Limb (tissue), 2 donors: ENCODE results near the gene HSPG2.
"Not testable (repeated sequence)": the region's sequence is repeated elsewhere in the genome, so short reads cannot be mapped to it uniquely, and the experiment has no call there.

ENCODE experiments used
- DNase-seq, 2 donors: peaks; one replicate each; pipeline ENCODE4 v3.0.0-alpha.2; 2016; ENCODE audit errors: extremely low spot score in 2 of 2

Gene HSPG2

GRCh38 chr1:21827141-21827679 lies 109.9 kb downstream of the HSPG2 start:
- no peak for DNase-seq

- DNase-seq = not testable (repeated sequence)
Measured at GRCh38 chr1:21826694-21827093, 110.4 kb downstream of the HSPG2 start.

GRCh38 chr1:21825393-21825792 lies 111.7 kb downstream of the HSPG2 start:
- DNase-seq = no peak

DNA sequence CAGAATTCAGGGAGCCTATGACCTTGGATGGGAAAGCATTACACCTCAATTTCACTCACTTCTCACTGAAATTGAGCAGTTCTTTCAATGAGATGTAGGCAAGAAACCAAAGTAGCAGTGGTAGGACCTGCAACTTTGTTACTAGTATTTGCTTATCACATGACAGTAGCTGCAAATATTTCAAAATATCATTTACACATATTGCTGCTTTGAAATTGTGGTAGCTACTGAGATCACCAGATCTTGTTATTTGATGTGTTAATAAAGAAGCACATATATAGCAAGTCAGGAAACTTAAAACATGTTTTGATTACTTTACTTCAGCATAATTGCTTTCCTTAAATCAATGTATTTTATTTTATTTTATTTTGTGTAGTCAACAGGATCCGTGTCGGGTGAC lies 112.2 kb downstream of the HSPG2 start:
- no peak for DNase-seq

GRCh38 chr1:21823980-21824702 lies 113.0 kb downstream of the HSPG2 start:
- DNase-seq = no peak

- DNase-seq = no peak
Measured at GRCh38 chr1:21823206-21823979, 113.7 kb downstream of the HSPG2 start.

DNA sequence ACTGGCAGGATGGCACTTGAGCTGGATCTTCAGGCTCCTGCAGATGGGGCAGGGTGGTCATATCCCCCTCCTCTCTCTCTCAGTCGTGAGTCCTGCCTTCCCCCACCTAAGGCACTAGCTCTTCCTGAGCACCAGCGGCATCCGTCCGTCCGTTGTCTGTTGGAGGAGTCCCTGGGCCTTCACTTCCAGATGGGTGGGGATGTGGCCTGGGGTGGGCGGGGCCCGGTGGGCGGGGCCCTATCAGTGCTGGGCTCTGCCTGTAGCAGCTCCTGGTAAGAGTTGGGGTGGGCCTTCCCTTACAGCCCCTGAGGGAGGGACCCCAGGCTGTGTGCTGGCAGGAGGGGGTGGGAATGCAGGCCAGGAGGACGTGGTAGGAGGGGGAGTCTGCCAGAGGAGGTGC lies 114.8 kb downstream of the HSPG2 start:
- DNase-seq = no peak

DNA sequence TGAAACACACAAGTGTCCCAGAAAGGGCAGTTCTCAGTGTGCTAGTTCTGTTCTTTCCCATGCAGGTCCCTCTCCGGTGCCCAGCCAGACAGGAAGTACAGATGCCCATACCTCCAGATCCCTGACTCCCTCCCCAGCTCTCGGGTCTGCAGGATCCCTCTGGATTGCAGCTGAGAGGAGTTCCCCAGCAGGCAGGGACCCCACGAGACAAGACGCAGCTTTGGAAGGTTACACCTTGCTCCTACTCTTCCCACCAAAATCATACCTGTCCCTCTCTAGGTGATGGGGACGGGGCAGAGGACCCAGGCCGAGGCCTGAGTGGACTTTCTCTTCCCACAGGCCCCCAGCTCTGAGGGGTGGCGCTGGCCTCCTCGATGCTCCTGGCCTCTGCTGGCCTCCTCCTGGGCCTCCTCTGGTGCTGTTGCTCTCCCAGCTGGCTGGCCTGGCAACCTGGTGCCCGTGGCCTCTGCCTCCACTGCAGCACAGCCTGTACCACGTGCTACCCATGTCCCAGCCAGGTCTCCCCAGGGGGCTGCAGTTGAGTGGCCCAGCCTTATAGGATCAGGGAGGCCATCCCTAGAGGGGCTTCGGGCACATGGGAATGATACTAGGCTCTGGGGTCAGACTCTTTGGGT lies 115.6 kb downstream of the HSPG2 start:
- DNase-seq = no peak

DNA sequence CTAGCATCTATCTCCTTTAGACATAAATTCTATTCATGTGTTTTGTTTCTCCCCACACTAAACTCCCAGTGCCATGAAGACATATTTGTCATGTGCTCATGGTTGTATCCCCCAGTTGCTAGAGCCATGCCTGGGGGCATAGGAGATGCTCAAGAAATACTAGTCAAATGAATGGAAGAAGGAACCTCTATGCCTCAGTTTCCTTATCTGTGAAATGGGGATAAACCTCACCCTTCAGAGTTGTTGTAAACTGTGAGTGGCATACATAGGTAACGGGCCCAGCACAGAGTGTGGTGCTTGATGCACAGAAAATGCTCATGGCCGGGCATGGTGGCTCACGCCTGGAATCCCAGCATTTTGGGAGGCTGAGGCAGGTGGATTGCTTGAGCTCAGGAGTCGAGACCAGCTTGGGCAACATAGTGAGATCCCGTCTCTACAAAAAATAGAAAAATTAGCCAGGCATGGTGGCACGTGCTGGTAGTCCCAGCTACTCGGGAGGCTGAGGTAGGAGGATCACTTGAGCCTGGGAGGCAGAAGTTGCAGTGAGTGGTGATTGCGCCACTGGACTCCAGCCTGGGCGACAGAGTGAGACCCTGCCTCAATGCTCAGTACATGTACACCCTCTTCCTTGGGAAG lies 116.4 kb downstream of the HSPG2 start:
- no peak for DNase-seq

- peak in 1 of 2 donors; percentile 59 for DNase-seq
Measured at GRCh38 chr1:21818656-21819055, 118.5 kb downstream of the HSPG2 start.

DNA sequence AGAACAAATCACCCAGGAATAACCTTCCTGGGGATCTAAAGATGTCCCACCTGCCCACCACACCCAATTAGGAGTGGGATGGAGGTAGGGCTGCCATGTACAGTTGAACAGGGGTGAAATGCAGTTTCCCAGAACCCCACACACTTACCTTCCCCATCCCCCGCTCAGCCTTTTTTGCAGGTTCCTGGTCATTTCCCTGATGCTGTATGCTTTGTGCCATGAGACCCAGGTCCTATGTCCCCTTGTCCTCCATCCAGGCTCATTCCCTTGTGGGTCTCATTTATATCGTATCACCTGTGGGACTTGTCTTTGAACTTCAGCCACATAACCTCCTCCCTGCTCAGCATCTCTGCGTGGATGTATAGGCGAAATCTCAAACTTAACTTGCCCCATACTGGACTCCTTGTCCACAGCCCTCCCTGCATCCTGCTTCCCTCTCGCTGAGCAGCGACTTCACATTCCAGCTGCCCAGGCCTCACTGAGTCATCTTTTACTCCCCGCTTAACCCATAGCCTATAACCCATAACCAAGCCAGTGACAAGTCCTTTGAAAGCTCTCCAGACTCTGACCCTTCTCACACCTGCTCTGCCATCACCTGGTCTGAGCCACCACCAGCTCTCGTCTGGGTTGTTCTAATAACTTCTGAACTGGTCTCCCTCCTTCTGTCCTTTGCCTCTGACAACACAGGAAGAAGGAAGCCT lies 120.4 kb downstream of the HSPG2 start:
- no peak for DNase-seq

DNA sequence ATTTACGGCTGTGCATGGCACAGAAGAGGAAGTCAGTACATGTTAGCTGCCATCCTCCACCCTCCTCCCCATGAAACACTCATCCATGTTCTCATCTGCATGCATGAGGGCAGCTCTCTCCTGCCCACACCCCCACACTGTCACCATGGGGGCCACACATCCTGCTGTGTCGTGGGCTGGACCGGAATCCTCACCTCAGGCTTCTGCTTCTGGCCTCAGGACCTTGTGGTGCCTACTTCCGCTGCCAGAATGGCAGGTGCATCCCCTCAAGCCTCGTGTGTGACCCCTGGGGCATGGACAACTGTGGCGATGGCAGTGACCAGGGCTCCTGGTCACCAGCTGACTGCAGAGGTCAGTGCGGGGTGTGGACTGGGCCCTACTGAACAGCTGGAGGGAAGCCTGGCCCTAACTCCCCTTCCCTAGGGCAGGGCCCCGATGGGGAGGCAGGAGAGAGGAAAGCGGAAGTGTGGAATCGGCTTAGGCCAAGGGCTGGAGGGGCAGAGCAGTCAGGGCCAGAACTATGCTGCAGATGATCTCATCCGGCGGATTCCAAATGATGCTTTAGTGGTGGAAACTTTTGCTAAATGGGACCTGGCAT lies 121.3 kb downstream of the HSPG2 start:
- DNase-seq = no peak

- no peak for DNase-seq
Measured at GRCh38 chr1:21814981-21815582, 122.0 kb downstream of the HSPG2 start.

DNA sequence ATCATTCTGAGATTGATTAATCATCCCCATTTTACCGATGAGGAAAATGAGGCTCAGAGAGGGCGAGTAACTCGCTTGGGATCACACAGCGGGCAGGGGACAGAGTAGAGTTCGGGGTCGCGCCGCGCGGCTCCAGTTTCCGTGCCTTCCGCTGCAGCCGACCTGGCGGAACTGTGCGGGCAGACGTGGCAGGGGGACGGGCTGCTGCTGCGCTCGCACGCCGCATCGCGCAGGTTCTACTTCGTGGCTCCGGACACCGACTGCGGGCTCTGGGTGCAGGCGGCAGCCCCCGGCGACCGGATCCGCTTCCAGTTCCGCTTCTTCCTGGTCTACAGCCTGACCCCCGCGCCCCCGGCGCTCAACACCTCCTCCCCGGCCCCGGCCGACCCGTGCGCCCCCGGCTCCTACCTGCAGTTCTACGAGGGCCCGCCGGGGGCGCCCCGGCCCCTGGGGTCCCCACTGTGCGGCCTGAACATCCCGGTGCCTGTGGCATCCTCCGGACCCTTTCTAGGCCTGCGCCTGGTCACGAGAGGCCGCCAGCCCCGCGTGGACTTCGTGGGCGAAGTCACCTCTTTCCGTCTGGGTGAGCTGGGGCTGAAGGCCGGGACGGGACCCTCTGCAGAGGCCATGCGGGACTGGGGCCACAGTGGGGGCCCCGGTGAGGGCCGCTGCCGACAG lies 122.7 kb downstream of the HSPG2 start:
- DNase-seq = peak in 1 of 2 donors; percentile 55

DNA sequence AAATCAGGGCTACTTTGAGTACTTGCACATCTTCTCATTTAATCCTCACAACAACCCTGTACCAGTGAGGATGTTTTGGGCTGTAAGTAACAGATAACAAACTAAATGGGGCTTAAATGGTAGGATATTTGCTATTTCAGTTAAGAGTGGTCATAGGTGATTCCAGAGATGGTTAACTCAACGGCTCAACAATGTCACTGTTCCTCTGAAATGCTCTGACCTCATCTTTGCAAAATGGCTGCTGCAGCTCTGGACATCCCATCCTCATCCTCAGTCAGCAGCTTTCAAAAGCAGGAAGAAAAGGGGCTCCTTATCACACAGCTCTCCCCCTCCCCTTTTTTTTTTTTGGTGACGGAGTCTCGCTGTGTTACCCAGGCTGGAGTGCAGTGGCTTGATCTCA lies 123.6 kb downstream of the HSPG2 start:
- DNase-seq = no peak

DNA sequence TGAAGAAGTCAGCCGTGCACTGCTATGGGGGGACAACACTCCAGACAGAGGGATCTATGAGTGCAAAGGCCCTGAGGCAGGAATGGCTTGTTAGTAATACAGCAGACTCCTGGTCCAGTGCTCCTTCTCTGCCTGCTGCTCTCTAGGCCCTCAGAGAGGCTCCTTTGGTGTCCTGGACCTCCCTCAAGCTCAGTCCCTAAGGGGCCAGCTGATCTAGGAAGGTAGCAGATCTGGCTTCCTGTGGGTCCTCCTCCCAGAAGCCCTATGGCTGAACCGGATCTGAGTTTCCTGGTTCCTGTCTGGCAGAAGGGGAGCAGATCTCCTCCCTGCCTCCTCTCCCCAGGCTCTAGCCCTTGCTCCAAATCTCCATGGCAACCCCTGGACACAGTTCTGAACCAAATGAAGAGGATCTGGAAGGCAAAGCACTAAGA lies 125.2 kb downstream of the HSPG2 start, which contains the start of gene LDLRAD2:
Gene LDLRAD2, plus strand, starts transcription at position 391 of the 431 bp plus-strand sequence. CDS start 187 bp downstream, outside the sequence.
- no peak for DNase-seq

GRCh38 chr1:21804536-21804935 lies 132.6 kb downstream of the HSPG2 start:
- no peak for DNase-seq

DNA sequence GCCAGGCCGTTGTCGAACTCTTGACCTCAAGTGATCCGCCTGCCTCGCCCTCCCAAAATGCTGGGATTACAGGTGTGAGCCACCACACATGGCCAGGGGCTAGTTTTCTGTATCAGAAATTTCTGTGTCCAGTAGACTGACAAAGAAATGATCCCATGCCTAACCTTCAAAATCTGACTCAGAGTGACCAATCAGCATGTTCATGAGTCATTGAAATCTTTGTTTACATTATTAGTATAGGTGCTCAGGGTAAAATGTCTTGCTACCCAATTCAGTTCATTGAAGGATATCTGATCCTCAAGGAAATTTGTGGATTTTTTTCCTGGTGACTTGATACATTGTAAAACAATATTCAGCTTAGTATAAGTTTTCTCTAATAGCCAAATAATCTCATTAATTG lies 136.0 kb downstream of the HSPG2 start:
- DNase-seq = no peak

GRCh38 chr1:21799730-21800129 lies 137.4 kb downstream of the HSPG2 start:
- DNase-seq = no peak
